HepG2 (cell line): ENCODE results near the gene ZNF526. TPM values are rescaled to one million over a fixed set of nuclear protein-coding genes. Genes with fewer than 3 reads are reported as not detected.

ENCODE experiments used
- ADNP ChIP-seq: sonication (generic); formaldehyde crosslinking; IDR thresholded peaks from 2 replicates; pipeline ENCODE4 v1.4.0; 2020; ENCODE audit warnings: missing genetic modification reagents
- CENPT ChIP-seq: sonication (generic); formaldehyde crosslinking; IDR thresholded peaks from 2 replicates; pipeline ENCODE4 v1.8.0; 2022; ENCODE audit warnings: low read depth, mild to moderate bottlenecking, moderate library complexity, missing genetic modification reagents
- CERS6 ChIP-seq: sonication (generic); formaldehyde crosslinking; IDR thresholded peaks from 2 replicates; pipeline ENCODE4 v1.5.0; 2020; ENCODE audit warnings: missing genetic modification reagents
- FLYWCH1 ChIP-seq: sonication (generic); formaldehyde crosslinking; IDR thresholded peaks from 2 replicates; pipeline ENCODE4 v1.8.1; 2023; ENCODE audit warnings: mild to moderate bottlenecking, missing genetic modification reagents
- FOXA3 ChIP-seq: IDR thresholded peaks from 2 replicates; pipeline ENCODE4 v1.6.1; 2016; ENCODE audit warnings: missing genetic modification reagents, missing compliant biosample characterization
- KDM3A ChIP-seq: IDR thresholded peaks from 2 replicates; pipeline ENCODE4 v1.6.1; 2018; ENCODE audit warnings: low read depth, missing compliant biosample characterization
- LCORL ChIP-seq, 2 experiments: fragments of 450-650 bp in 1 of 2; sonication (generic) in 1 of 2; formaldehyde crosslinking in 1 of 2; IDR thresholded peaks; 2 replicates each; pipeline versions ENCODE4 v1.5.0 to v1.6.1; 2017 to 2020; ENCODE audit warnings: antibody characterized with exemption in 1 of 2, missing genetic modification reagents in 1 of 2
- MYPOP ChIP-seq: sonication (generic); formaldehyde crosslinking; IDR thresholded peaks from 2 replicates; pipeline ENCODE4 v1.8.1; 2023; ENCODE audit warnings: mild to moderate bottlenecking, moderate library complexity, missing genetic modification reagents
- SP1 ChIP-seq, 2 experiments: fragments of 450-650 bp in 1 of 2; sonication (generic) in 1 of 2; formaldehyde crosslinking in 1 of 2; IDR thresholded peaks; 2 replicates each; pipeline versions ENCODE4 v1.4.0 to v1.6.1; 2016 to 2020; ENCODE audit warnings: missing genetic modification reagents in 1 of 2
- STAG1 ChIP-seq: sonication (generic); formaldehyde crosslinking; IDR thresholded peaks from 2 replicates; pipeline ENCODE4 v1.4.0; 2020; ENCODE audit warnings: missing genetic modification reagents
- THYN1 ChIP-seq: sonication (generic); formaldehyde crosslinking; IDR thresholded peaks from 2 replicates; pipeline ENCODE4 v1.8.1; 2023; ENCODE audit warnings: low read depth, mild to moderate bottlenecking, moderate library complexity, missing genetic modification reagents, borderline replicate concordance
- ZBTB10 ChIP-seq: sonication (generic); formaldehyde crosslinking; IDR thresholded peaks from 2 replicates; pipeline ENCODE4 v1.4.0; 2020; ENCODE audit warnings: missing genetic modification reagents, borderline replicate concordance
- ZBTB37 ChIP-seq: sonication (generic); formaldehyde crosslinking; IDR thresholded peaks from 2 replicates; pipeline ENCODE4 v1.4.0; 2020; ENCODE audit warnings: mild to moderate bottlenecking, missing genetic modification reagents
- ZFP36L1 ChIP-seq: sonication (generic); formaldehyde crosslinking; IDR thresholded peaks from 2 replicates; pipeline ENCODE4 v1.8.0; 2022; ENCODE audit warnings: mild to moderate bottlenecking, missing genetic modification reagents, moderate library complexity
- ZFX ChIP-seq: sonication (generic); formaldehyde crosslinking; IDR thresholded peaks from 2 replicates; pipeline ENCODE4 v1.4.0; 2020; ENCODE audit warnings: mild to moderate bottlenecking, low read depth, missing genetic modification reagents, moderate library complexity
- ZNF10 ChIP-seq: sonication (generic); formaldehyde crosslinking; IDR thresholded peaks from 2 replicates; pipeline ENCODE4 v1.4.0; 2020; ENCODE audit warnings: mild to moderate bottlenecking, low read depth, missing genetic modification reagents, borderline replicate concordance
- ZNF652 ChIP-seq: IDR thresholded peaks from 2 replicates; pipeline ENCODE4 v1.6.1; 2016; ENCODE audit warnings: low read depth, borderline replicate concordance
- ZNF704 ChIP-seq: sonication (generic); formaldehyde crosslinking; IDR thresholded peaks from 2 replicates; pipeline ENCODE4 v1.8.1; 2023; ENCODE audit warnings: mild to moderate bottlenecking, inconsistent platforms, moderate library complexity, missing genetic modification reagents, borderline replicate concordance
- ZSCAN5A ChIP-seq: sonication (generic); formaldehyde crosslinking; IDR thresholded peaks from 2 replicates; pipeline ENCODE4 v1.8.0; 2022; ENCODE audit warnings: mild to moderate bottlenecking, missing genetic modification reagents, borderline replicate concordance
- polyA plus RNA-seq, 8 experiments: library from polyadenylated mRNA; depleted of rRNA in 3 of 8; stranded (reverse) in 7 of 8; unstranded in 1 of 8; fragments of >200 nt; fragmentation: Illumina TruSeq in 4 of 8; extraction: Trizol in 4 of 8; gene quantifications; 2 replicates each; pipeline versions ENCODE4 v1.2.1 to v1.2.3, GENCODE V29; 2011 to 2016; ENCODE audit warnings: low read depth in 4 of 8, missing spikeins in 1 of 8, mixed read lengths in 1 of 8; ENCODE audit not compliant: insufficient read depth in 1 of 8
- total RNA-seq, 5 experiments: library from RNA; depleted of rRNA; stranded (reverse); fragments of >200 nt; fragmentation: Illumina TruSeq; extraction: Trizol; gene quantifications; 2 replicates each; pipeline ENCODE4 v1.2.3, GENCODE V29; 2016; ENCODE audit warnings: low read depth in 1 of 5

The ZNF526 gene
- total and polyA plus RNA-seq, 2 of the 13 experiments (the other 11 are each of a cell fraction or from before 2014, with no cell fraction given) = 3.3 to 8.4 TPM

GRCh38 chr19:42254089-42254849, 34.2 kb downstream of the ZNF526 start (continued):
- no peak; the same call in 1 of the 2 replicates for TF ChIP-seq MYPOP (CRISPR knock-in tag)
- no peak for TF ChIP-seq THYN1 (CRISPR knock-in tag)
- no peak for TF ChIP-seq ADNP
- no peak for TF ChIP-seq CERS6 (CRISPR knock-in tag)
- no peak for TF ChIP-seq CENPT (CRISPR knock-in tag)
- no peak for TF ChIP-seq LCORL (IDR thresholded peaks at IDR 0.05)
- peak; percentile 27; the same call in 1 of the 2 replicates for TF ChIP-seq LCORL (CRISPR knock-in tag; IDR thresholded peaks at IDR 0.05)
- TF ChIP-seq ZNF652 (CRISPR knock-in tag) = no peak
- no peak for TF ChIP-seq SP1 (IDR thresholded peaks at IDR 0.05)
- no peak; the same call in 1 of the 2 replicates for TF ChIP-seq SP1 (CRISPR knock-in tag; IDR thresholded peaks at IDR 0.05)
- TF ChIP-seq ZFX = peak; percentile 43; the same call in 1 of the 2 replicates
- TF ChIP-seq ZBTB10 = peak; percentile 84
- no peak for TF ChIP-seq FLYWCH1 (CRISPR knock-in tag)
- TF ChIP-seq ZSCAN5A (CRISPR knock-in tag) = no peak
- TF ChIP-seq FOXA3 (CRISPR knock-in tag) = no peak; the same call in 1 of the 2 replicates
- TF ChIP-seq ZFP36L1 (CRISPR knock-in tag) = no peak
- no peak for TF ChIP-seq ZNF704 (CRISPR knock-in tag)
- no peak for TF ChIP-seq ZBTB37 (CRISPR knock-in tag)
- no peak for TF ChIP-seq STAG1 (CRISPR knock-in tag)
- no peak; the same call in 1 of the 2 replicates for TF ChIP-seq KDM3A
- TF ChIP-seq ZNF10 = no peak
